ENCODE measurements around the gene CDC42BPB. TPM values are rescaled to one million over a fixed set of nuclear protein-coding genes. Genes with fewer than 3 reads are reported as not detected.

CDC42BPB gene
- total RNA-seq, 2 experiments from 2014 or later: 6.6 to 7.6 TPM

DNA sequence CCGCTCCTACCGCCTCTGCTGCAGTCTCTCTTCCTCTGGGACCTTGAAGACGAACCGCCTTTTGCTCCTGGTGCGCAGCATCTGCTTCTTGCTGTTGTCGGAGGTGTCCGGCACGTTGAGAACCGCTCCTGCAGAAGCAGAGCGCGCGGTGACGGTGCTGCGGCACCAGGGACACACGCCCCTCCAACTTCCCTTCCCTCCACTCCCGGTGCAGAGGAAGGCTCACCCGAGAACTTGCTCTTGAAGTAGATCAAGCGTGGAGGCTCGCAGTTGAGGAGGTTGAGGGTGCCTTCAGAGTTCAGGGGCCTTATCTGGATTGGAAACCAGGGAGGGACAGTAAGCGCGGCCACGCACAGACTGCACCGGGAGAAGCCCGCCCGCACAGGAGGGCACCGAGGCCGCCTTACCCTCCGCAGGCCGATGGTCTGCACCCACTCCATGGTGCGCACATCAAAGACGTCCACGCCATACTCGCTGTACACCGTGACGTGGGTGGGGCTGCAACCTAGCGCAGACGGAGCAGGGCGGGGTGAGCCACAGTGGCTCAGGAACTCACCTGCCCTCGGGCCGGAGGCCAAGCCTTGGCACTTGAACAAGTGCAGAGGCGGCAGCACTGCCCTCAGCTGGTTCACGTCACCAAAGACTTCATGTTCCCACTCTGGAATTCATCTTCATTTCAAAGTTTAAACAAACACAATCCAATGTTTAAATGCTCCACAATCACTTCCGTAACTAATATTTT, 117.4 kb downstream of the CDC42BPB start:
- Histone ChIP-seq H3K4me3 (ENCODE audit: low read length) (no peak overlapping the region), H3K27me3 (ENCODE audit: control insufficient read depth in 1 of 2, insufficient read depth in 2 of 2, low read length in 2 of 2) (no peaks in the 10 kb centered on the region), H3K27ac (ENCODE audit: low read depth in 1 of 2, low read length in 2 of 2) (no peak overlapping the region), H3K9me3 (ENCODE audit: control insufficient read depth in 1 of 2, insufficient read depth in 1 of 2, low read length in 2 of 2) (no peaks in the 10 kb centered on the region), H3K4me1 (ENCODE audit: insufficient read depth, low read length) (no peaks in the 10 kb centered on the region), H3K36me3 (ENCODE audit: insufficient read depth, low read length) (no peaks in the 10 kb centered on the region)
- ChIA-PET POLR2A (no interaction called here), CTCF (no interaction called here)
- Mint-ChIP-seq H3K4me3 (no peak overlapping the region), H3K27ac (no peak overlapping the region), H3K36me3 (ENCODE audit: low read depth) (peaks cover 4% of the 10 kb centered on the region), H3K27me3 (no peaks in the 10 kb centered on the region), H3K9me3 (no peaks in the 10 kb centered on the region), H3K4me1 (ENCODE audit: low read depth) (no peaks in the 10 kb centered on the region)
- ATAC-seq (ENCODE audit: poor library complexity): no peak
- intact Hi-C loops (cut with DNase I, micrococcal nuclease): no loop called here
- TF ChIP-seq, protein P1, sequence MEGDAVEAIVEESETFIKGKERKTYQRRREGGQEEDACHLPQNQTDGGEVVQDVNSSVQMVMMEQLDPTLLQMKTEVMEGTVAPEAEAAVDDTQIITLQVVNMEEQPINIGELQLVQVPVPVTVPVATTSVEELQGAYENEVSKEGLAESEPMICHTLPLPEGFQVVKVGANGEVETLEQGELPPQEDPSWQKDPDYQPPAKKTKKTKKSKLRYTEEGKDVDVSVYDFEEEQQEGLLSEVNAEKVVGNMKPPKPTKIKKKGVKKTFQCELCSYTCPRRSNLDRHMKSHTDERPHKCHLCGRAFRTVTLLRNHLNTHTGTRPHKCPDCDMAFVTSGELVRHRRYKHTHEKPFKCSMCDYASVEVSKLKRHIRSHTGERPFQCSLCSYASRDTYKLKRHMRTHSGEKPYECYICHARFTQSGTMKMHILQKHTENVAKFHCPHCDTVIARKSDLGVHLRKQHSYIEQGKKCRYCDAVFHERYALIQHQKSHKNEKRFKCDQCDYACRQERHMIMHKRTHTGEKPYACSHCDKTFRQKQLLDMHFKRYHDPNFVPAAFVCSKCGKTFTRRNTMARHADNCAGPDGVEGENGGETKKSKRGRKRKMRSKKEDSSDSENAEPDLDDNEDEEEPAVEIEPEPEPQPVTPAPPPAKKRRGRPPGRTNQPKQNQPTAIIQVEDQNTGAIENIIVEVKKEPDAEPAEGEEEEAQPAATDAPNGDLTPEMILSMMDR (IDR thresholded peaks at IDR 0.05): no peak
- no peak for DNase-seq

DNA sequence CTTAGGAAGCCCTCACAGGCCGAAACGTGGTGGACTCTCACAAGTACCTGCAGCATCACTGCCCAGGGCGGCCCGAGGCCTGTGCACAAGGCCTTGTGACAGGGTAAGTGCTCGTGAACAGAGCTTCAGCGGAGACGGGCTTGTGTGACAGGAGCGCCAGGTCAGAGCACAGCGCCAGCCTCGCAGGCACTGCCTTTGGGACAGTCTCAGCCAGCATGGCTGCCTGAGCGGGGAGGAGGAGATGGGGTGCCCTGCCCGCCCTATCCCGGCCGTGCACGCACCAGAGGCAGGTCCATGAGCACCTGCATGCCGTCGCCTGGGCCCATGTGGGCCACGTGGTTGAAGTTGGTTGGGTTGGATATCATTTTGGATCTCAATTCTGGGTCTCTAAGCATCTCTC, 118.0 kb downstream of the CDC42BPB start:
- Mint-ChIP-seq H3K4me1 (ENCODE audit: low read depth) (no peaks in the 10 kb centered on the region), H3K27me3 (no peaks in the 10 kb centered on the region), H3K9me3 (no peaks in the 10 kb centered on the region), H3K27ac (no peak overlapping the region), H3K4me3 (no peak overlapping the region), H3K36me3 (ENCODE audit: low read depth) (peaks cover 4% of the 10 kb centered on the region)
- POLR2A ChIA-PET: no interaction called here
- H3K36me3 ChIP-seq (ENCODE audit: insufficient read depth, low read length): no peaks in the 10 kb centered on the region
- H3K27ac ChIP-seq (ENCODE audit: low read depth in 1 of 2, low read length in 2 of 2): no peak overlapping the region
- intact Hi-C loops (cut with DNase I, micrococcal nuclease): no loop called here
- no peak for DNase-seq
- CTCF ChIA-PET: no interaction called here
- TF ChIP-seq, protein P1 (IDR thresholded peaks at IDR 0.05): no peak
- no peak for ATAC-seq (ENCODE audit: poor library complexity)
- no peaks in the 10 kb centered on the region for H3K27me3 ChIP-seq (ENCODE audit: control insufficient read depth in 1 of 2, insufficient read depth in 2 of 2, low read length in 2 of 2)
- no peaks in the 10 kb centered on the region for H3K9me3 ChIP-seq (ENCODE audit: control insufficient read depth in 1 of 2, insufficient read depth in 1 of 2, low read length in 2 of 2)
- H3K4me1 ChIP-seq (ENCODE audit: insufficient read depth, low read length): no peaks in the 10 kb centered on the region
- H3K4me3 ChIP-seq (ENCODE audit: low read length): no peak overlapping the region

- no peak overlapping the region for H3K27ac ChIP-seq (ENCODE audit: low read depth in 1 of 2, low read length in 2 of 2)
- no peaks in the 10 kb centered on the region for H3K9me3 Mint-ChIP-seq
- TF ChIP-seq, protein P1 (IDR thresholded peaks at IDR 0.05): no peak
- H3K27me3 Mint-ChIP-seq: no peaks in the 10 kb centered on the region
- no peaks in the 10 kb centered on the region for H3K36me3 Mint-ChIP-seq (ENCODE audit: low read depth)
- no peaks in the 10 kb centered on the region for H3K4me1 ChIP-seq (ENCODE audit: insufficient read depth, low read length)
- ChIA-PET POLR2A (no interaction called here), CTCF (no interaction called here)
- no peak overlapping the region for H3K4me3 Mint-ChIP-seq
- no peaks in the 10 kb centered on the region for H3K27me3 ChIP-seq (ENCODE audit: control insufficient read depth in 1 of 2, insufficient read depth in 2 of 2, low read length in 2 of 2)
- no peak overlapping the region for H3K4me3 ChIP-seq (ENCODE audit: low read length)
- no peak overlapping the region for H3K27ac Mint-ChIP-seq
- no peak for ATAC-seq (ENCODE audit: poor library complexity)
- intact Hi-C loops (cut with DNase I, micrococcal nuclease): no loop called here
- DNase-seq: no peak
- H3K4me1 Mint-ChIP-seq (ENCODE audit: low read depth): no peaks in the 10 kb centered on the region
- H3K36me3 ChIP-seq (ENCODE audit: insufficient read depth, low read length): no peaks in the 10 kb centered on the region
- no peaks in the 10 kb centered on the region for H3K9me3 ChIP-seq (ENCODE audit: control insufficient read depth in 1 of 2, insufficient read depth in 1 of 2, low read length in 2 of 2)
Observed at GRCh38 chr14:102938191-102938590, 119.2 kb downstream of the CDC42BPB start.
